GM10248 (cell line): ENCODE data around the gene CCDC40.

ENCODE experiments used
- CTCF ChIA-PET: fragments of 300-600 bp; sonication (Branson Sonifier 250); formaldehyde crosslinking; extraction: SDS; loops from one replicate; lab custom pipeline; 2021; ENCODE audit warnings: antibody characterized with exemption; lab: Yijun Ruan, JAX
- POLR2A ChIA-PET: fragments of 350-650 bp; sonication (Branson Sonifier 250); formaldehyde crosslinking; extraction: SDS; loops from one replicate; lab custom pipeline; 2020; ENCODE audit warnings: antibody characterized with exemption; lab: Yijun Ruan, JAX
- DNase-seq: peaks from one replicate; pipeline ENCODE4 v3.0.0; 2012; ENCODE audit errors: extremely low spot score
- TF ChIP-seq, protein P1 (sequence below): IDR thresholded peaks from 2 replicates; pipeline ENCODE4 v1.5.1; 2012; ENCODE audit warnings: mild to moderate bottlenecking, low read depth; ENCODE audit errors: extremely low read depth, missing control alignments, control extremely low read depth

Gene CCDC40

DNA sequence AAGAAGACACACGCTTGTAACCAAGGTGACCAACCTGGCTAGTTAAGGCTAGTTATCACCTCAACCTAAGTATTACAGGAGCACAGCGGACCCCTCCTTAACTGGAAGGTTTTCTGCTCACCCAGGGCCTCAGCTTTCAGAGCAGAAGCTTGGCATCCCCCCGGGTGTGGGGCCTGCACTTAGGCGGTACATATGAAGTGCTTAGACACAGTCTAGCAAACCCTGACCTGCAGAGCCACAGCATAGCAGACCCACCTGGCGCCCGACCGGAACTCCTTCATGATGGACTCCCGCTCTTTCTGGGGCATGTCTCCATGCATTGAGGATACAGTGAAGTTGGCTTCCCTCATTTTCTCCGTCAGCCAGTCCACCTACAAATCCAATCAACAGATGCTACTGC lies 100.7 kb downstream of the CCDC40 start:
- no peak for DNase-seq
- ChIA-PET CTCF (no interaction called here), POLR2A (interaction anchor here (0.7 to 1.2 kb wide), 3 partner anchors 9 to 1398 kb away, joined by 3 to 5 read pairs (median 3); no protein-coding TSS in a partner anchor)
- TF ChIP-seq, protein P1, sequence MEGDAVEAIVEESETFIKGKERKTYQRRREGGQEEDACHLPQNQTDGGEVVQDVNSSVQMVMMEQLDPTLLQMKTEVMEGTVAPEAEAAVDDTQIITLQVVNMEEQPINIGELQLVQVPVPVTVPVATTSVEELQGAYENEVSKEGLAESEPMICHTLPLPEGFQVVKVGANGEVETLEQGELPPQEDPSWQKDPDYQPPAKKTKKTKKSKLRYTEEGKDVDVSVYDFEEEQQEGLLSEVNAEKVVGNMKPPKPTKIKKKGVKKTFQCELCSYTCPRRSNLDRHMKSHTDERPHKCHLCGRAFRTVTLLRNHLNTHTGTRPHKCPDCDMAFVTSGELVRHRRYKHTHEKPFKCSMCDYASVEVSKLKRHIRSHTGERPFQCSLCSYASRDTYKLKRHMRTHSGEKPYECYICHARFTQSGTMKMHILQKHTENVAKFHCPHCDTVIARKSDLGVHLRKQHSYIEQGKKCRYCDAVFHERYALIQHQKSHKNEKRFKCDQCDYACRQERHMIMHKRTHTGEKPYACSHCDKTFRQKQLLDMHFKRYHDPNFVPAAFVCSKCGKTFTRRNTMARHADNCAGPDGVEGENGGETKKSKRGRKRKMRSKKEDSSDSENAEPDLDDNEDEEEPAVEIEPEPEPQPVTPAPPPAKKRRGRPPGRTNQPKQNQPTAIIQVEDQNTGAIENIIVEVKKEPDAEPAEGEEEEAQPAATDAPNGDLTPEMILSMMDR: no peak

DNA sequence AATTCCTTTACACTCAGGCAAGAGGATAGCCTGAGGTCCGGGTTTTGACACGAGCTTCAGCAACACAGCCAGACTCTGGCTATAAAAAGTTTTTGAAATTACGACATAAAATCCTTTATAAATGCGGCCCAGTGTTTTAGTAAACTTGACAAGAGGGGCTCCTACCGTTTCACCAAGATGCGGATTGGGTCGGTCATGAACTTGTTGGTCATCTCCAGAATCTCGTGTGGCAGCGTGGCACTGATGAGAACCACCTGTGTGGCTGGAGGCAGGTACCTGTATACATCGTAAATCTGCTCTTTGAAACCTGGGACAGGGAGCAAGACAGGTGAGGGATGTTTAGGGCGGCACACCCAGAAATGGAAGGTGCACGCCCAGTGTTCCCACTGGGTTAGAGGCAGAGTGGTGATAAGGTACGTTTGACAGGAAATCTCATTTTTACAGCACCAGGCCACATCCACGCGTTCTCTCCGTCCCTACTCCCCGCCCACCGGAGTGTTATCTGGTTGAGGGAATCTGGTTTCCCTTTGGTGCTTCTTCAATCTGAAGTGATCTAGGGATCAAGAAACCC lies 102.5 kb downstream of the CCDC40 start:
- no peak for DNase-seq
- ChIA-PET CTCF (interaction anchor here (1.0 to 1.2 kb wide), 2 partner anchors 10 to 37 kb away, joined by 3 read pairs; partner anchors contain the start of gene GAA), POLR2A (no interaction called here)
- TF ChIP-seq, protein P1: no peak

DNA sequence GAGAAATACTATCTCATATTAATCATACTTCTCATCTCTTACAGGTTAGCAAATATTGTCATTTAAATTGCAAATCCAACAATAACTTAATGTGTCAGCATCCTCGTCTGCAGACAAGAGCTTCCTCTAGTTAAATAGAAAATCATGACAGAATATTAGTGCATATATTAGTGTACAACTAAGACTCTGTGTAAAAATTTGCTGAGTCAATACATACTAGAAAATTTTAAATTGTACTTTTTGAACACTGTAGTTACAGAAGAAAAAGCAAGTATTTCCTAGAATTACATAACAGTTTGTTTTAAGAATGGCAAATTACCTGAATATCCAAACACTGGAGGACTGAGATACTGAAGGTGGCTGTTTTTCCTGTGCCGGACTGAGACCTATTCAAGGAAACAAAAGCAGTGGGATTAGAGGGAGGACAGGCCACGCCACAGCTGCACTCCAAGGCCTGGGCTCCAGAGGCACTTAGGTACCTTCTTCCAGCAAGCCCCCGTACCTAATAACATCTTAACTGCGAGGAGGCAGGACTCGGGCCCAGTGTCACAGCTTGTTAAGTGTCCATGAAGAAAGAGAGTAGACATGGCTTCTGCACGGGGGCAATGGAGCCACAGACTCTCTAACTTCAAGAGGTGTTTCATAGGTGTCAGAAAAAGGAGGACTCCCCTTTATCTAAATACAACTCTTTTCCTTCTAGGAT lies 105.2 kb downstream of the CCDC40 start:
- ChIA-PET CTCF (interaction anchor here (2.6 kb wide), 1 partner anchor 40 kb away, joined by 8 read pairs; the partner anchor contains the start of gene GAA), POLR2A (interaction anchor here (0.8 to 1.2 kb wide), 2 partner anchors 40 to 70 kb away, joined by 3 read pairs; partner anchors contain the start of gene GAA)
- DNase-seq: no peak
- TF ChIP-seq, protein P1: no peak

DNA sequence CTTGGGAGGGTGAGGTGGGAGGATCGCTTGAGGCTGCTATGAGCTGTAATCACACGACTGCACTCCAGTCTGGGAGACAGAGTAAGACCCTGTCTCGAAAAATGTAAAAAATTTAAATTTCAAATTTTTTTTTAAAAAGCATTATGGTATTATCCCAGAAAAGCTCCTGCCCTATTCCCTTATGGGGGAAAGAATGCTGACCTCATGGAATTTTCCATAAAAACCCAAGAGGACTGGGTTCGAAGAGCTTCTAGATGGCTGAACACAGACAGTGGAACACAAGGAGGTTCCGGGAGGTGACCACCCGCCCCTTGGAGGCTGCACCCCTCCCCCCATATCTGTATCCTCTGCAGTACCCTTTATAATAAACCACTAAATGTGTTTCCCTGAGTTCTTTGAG lies 106.5 kb downstream of the CCDC40 start:
- ChIA-PET POLR2A (interaction anchor here (1.6 to 2.6 kb wide), 2 partner anchors 9 to 42 kb away, joined by 4 to 13 read pairs; partner anchors contain the start of gene GAA), CTCF (interaction anchor here (1.2 to 2.6 kb wide), 2 partner anchors 16 to 41 kb away, joined by 3 to 8 read pairs; partner anchors contain the start of gene GAA)
- TF ChIP-seq, protein P1: no peak
- no peak for DNase-seq

DNA sequence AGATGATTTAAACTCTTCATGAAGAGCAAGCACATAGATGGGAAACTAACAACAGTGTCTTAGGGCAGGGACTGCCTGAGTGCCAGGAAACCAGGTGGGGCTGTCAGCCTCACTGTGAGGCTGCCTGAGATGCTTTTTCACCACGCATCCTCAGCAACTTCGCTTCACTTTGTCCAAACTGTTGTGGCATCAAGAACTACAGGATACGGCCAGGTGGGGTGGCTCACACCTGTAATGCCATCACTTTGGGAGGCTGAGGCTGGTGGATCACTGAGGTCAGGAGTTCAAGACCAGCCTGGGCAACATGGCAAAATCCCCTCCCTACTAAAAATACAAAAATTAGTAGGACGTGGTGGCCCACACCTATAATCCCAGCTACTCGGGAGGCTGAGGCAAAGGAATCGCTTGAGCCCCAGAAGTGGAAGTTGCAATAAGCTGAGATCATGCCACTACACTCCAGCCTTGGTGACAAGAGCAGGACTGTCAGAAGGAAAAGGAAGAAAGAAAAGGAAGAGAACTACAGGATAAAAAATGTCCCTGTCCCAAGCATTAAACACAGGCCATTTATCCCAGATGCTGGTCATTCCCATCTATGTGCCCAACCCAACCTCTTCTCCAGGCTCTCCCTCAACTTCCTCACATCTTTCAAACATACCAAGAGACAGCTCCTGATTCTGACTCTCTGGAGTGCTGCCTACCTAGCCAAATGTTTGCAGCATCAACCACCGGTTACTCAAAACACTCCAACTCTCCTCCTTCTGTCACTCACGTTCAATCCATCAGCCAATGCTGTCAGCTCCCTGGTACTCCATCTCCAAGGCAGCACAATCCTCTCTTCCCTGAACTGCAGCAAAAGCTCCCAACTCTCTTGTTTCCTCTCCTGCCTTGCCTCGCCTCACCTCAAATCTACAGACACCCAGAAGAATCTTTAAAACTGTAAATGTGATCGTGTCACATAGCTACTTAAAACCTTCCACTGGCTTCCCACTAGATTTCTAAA lies 108.9 kb downstream of the CCDC40 start:
- CTCF ChIA-PET: interaction anchor here (1.0 to 1.7 kb wide), 4 partner anchors 44 to 139 kb away, joined by 3 to 7 read pairs (median 3); partner anchors contain the start of gene GAA
- TF ChIP-seq, protein P1: no peak
- POLR2A ChIA-PET: interaction anchor here (0.6 to 2.1 kb wide), 9 partner anchors 9 to 1078 kb away, joined by 3 to 16 read pairs (median 5); partner anchors contain the start of genes CEP131 and GAA
- no peak for DNase-seq
